ENCODE data around the gene CACNG4. TPM values are rescaled to one million over a fixed set of nuclear protein-coding genes. Genes with fewer than 3 reads are reported as not detected.

The CACNG4 gene
- total and polyA plus RNA-seq, 2 of the 4 experiments (the other 2 are of a cell fraction) = under 0.01 to 0.53 TPM

GRCh38 chr17:67013891-67014290 lies 49.4 kb downstream of the CACNG4 start:
- Histone ChIP-seq H2AFZ (replicated peaks; ENCODE audit: low read length, poor library complexity) (no peak overlapping the region), H3K14ac (replicated peaks; ENCODE audit: low read depth, low read length) (no peak overlapping the region), H3K4me2 (ENCODE audit: low read depth, low read length) (no peak overlapping the region), H2BK5ac (ENCODE audit: low read depth, low read length, poor library complexity, severe bottlenecking) (no peak overlapping the region), H4K8ac (ENCODE audit: low read depth in 2 of 2, low read length in 2 of 2) (no peak overlapping the region), H4K20me1 (ENCODE audit: insufficient read depth, low read length) (no peaks in the 10 kb centered on the region), H3K9ac (ENCODE audit: low read depth, low read length) (no peak overlapping the region), H2BK20ac (ENCODE audit: low read depth, low read length) (no peak overlapping the region), H2AK5ac (ENCODE audit: low read depth, low read length) (no peak overlapping the region), H3K79me1 (ENCODE audit: low read depth in 1 of 2, low read length in 2 of 2) (no peaks in the 10 kb centered on the region), H4K5ac (ENCODE audit: low read depth, low read length) (no peak overlapping the region), H3K27ac (ENCODE audit: insufficient read depth, low read length) (no peak overlapping the region), H3K4me3 (ENCODE audit: insufficient read depth, low read depth, low read length) (no peak overlapping the region), H2AK9ac (replicated peaks; ENCODE audit: low read depth, low read length, poor library complexity) (no peak overlapping the region), H2BK15ac (ENCODE audit: low read depth, low read length) (no peak overlapping the region), H3K36me3 (ENCODE audit: control insufficient read depth, insufficient read depth, low read length) (no peaks in the 10 kb centered on the region), H4K91ac (ENCODE audit: insufficient read depth, low read depth, low read length) (no peak overlapping the region), H3K9me1 (ENCODE audit: insufficient read depth, low read length) (no peaks in the 10 kb centered on the region), H3K4me1 (ENCODE audit: control insufficient read depth, insufficient read depth, low read length) (no peaks in the 10 kb centered on the region), H3K23ac (ENCODE audit: low read depth, low read length) (no peak overlapping the region), H3K9me3 (ENCODE audit: control insufficient read depth, insufficient read depth, low read length) (0 out of 2 replicates have a peak, but pooled peaks cover 3% of the 10 kb centered on the region), H2BK120ac (ENCODE audit: low read depth, low read length) (no peak overlapping the region), H3K18ac (ENCODE audit: low read depth, low read length) (no peak overlapping the region), H3K27me3 (ENCODE audit: control insufficient read depth, insufficient read depth, low read length) (peaks cover 44% of the 10 kb centered on the region), H3K4ac (ENCODE audit: low read depth, low read length) (no peak overlapping the region), H3K56ac (ENCODE audit: extremely low read depth, insufficient read depth, low read length) (no peak overlapping the region)
- dilution Hi-C loops (cut with HindIII; ENCODE audit: low sequenced_read_pairs, unreplicated experiment) (no loop called here), in situ Hi-C loops (cut with MboI; ENCODE audit: low sequenced_read_pairs) (no loop called here), intact Hi-C loops (cut with micrococcal nuclease) (no loop called here)
- no TSS peak for BruUV-seq (replicated peaks)
- ATAC-seq (ENCODE audit: low read depth) (no peak), DNase-seq (no peak)
- TF ChIP-seq FOS (IDR thresholded peaks at IDR 0.05; ENCODE audit: low read depth, low read length) (no peak), POLR2A (IDR thresholded peaks at IDR 0.05; ENCODE audit: low read depth, low read length) (no peak), NFE2L2 (IDR thresholded peaks at IDR 0.05; ENCODE audit: low read depth, low read length) (no peak), MAFK (IDR thresholded peaks at IDR 0.05; ENCODE audit: low read depth, low read length) (no peak), BHLHE40 (IDR thresholded peaks at IDR 0.05; ENCODE audit: low read depth, low read length) (no peak), RCOR1 (IDR thresholded peaks at IDR 0.05; ENCODE audit: insufficient replicate concordance, low read length) (no peak), RFX5 (IDR thresholded peaks at IDR 0.05; ENCODE audit: low read depth, low read length) (no peak)
- TF ChIP-seq, protein P1, sequence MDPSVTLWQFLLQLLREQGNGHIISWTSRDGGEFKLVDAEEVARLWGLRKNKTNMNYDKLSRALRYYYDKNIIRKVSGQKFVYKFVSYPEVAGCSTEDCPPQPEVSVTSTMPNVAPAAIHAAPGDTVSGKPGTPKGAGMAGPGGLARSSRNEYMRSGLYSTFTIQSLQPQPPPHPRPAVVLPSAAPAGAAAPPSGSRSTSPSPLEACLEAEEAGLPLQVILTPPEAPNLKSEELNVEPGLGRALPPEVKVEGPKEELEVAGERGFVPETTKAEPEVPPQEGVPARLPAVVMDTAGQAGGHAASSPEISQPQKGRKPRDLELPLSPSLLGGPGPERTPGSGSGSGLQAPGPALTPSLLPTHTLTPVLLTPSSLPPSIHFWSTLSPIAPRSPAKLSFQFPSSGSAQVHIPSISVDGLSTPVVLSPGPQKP (IDR thresholded peaks at IDR 0.05; ENCODE audit: borderline replicate concordance, low read depth, low read length) = no peak
- TF ChIP-seq, protein P2, sequence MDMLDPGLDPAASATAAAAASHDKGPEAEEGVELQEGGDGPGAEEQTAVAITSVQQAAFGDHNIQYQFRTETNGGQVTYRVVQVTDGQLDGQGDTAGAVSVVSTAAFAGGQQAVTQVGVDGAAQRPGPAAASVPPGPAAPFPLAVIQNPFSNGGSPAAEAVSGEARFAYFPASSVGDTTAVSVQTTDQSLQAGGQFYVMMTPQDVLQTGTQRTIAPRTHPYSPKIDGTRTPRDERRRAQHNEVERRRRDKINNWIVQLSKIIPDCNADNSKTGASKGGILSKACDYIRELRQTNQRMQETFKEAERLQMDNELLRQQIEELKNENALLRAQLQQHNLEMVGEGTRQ (IDR thresholded peaks at IDR 0.05; ENCODE audit: low read depth, low read length) = no peak
- no CpG with 5 or more reads among the region's 8 CpGs for WGBS, 2 experiments (ENCODE audit: extremely low coverage in 2 of 2, insufficient read length in 1 of 2)
- CTCF ChIA-PET = no interaction called here
- POLR2A ChIA-PET (ENCODE audit: unreplicated experiment) = no interaction called here

All from IMR-90 (cell line).